Loucy (cell line): ENCODE data around the gene EVA1B.

Experiments
- H2AFZ ChIP-seq: fragments of 200-600 bp; sonication (generic); 2 replicates; pipeline ENCODE4 v1.6.0; 2016; ENCODE audit warnings: antibody characterized with exemption, mild to moderate bottlenecking, low read length, moderate library complexity
- H3F3A ChIP-seq: fragments of 200-600 bp; 2 replicates; pipeline ENCODE4 v1.6.0; 2016; ENCODE audit warnings: antibody characterized with exemption, low read depth, mild to moderate bottlenecking
- H3K27me3 ChIP-seq: fragments of 200-600 bp; sonication (generic); 2 replicates; pipeline ENCODE4 v1.6.1; 2014; ENCODE audit warnings: low read length, mild to moderate bottlenecking; ENCODE audit not compliant: insufficient read depth, poor library complexity, severe bottlenecking
- H3K36me3 ChIP-seq: fragments of 200-600 bp; sonication (generic); 2 replicates; pipeline ENCODE4 v1.6.1; 2016; ENCODE audit warnings: low read length; ENCODE audit not compliant: insufficient read depth
- H3K4me1 ChIP-seq: fragments of 200-600 bp; sonication (generic); 2 replicates; pipeline ENCODE4 v1.5.1; 2014; ENCODE audit warnings: low read length, mild to moderate bottlenecking; ENCODE audit not compliant: insufficient read depth, poor library complexity, severe bottlenecking
- H3K4me2 ChIP-seq: fragments of 200-600 bp; sonication (generic); 2 replicates; pipeline ENCODE4 v1.6.0; 2014; ENCODE audit warnings: antibody characterized with exemption, low read length, low read depth, mild to moderate bottlenecking; ENCODE audit not compliant: poor library complexity, severe bottlenecking
- H3K4me3 ChIP-seq: fragments of 200-600 bp; sonication (generic); 2 replicates; pipeline ENCODE4 v1.5.1; 2014; ENCODE audit warnings: low read length, mild to moderate bottlenecking, mixed read lengths; ENCODE audit not compliant: poor library complexity, severe bottlenecking
- H3K79me2 ChIP-seq: fragments of 200-600 bp; sonication (generic); 2 replicates; pipeline ENCODE4 v1.6.1; 2014; ENCODE audit warnings: low read length; ENCODE audit not compliant: insufficient read depth
- H3K9ac ChIP-seq: fragments of 200-600 bp; sonication (generic); 2 replicates; pipeline ENCODE4 v1.6.0; 2014; ENCODE audit warnings: mild to moderate bottlenecking, low read depth, low read length, moderate library complexity; ENCODE audit not compliant: poor library complexity, severe bottlenecking
- H3K9me2 ChIP-seq: fragments of 200-600 bp; sonication (generic); replicated peaks from 2 replicates; pipeline ENCODE4 v1.6.1; 2016; ENCODE audit warnings: low read depth, low read length, mixed read lengths
- H3K9me3 ChIP-seq: fragments of 200-600 bp; sonication (generic); 2 replicates; pipeline ENCODE4 v1.6.1; 2014; ENCODE audit warnings: mild to moderate bottlenecking, antibody characterized with exemption, low read length, low read depth; ENCODE audit not compliant: insufficient read depth
- H4K20me1 ChIP-seq: fragments of 200-600 bp; sonication (generic); 2 replicates; pipeline ENCODE4 v1.6.0; 2014; ENCODE audit warnings: antibody characterized with exemption, low read length, mild to moderate bottlenecking; ENCODE audit not compliant: insufficient read depth, poor library complexity, severe bottlenecking
- EZH2phosphoT487 ChIP-seq: fragments of 200-600 bp; IDR thresholded peaks from 2 replicates; pipeline ENCODE4 v1.6.1; 2018; ENCODE audit warnings: antibody characterized with exemption, mild to moderate bottlenecking, moderate library complexity, borderline replicate concordance
- TF ChIP-seq, protein P1 (sequence below): fragments of 200-600 bp; sonication (generic); conservative IDR thresholded peaks from 2 replicates; pipeline ENCODE4 v1.5.1; 2014; ENCODE audit warnings: mild to moderate bottlenecking, antibody characterized with exemption, low read length

EVA1B gene

DNA sequence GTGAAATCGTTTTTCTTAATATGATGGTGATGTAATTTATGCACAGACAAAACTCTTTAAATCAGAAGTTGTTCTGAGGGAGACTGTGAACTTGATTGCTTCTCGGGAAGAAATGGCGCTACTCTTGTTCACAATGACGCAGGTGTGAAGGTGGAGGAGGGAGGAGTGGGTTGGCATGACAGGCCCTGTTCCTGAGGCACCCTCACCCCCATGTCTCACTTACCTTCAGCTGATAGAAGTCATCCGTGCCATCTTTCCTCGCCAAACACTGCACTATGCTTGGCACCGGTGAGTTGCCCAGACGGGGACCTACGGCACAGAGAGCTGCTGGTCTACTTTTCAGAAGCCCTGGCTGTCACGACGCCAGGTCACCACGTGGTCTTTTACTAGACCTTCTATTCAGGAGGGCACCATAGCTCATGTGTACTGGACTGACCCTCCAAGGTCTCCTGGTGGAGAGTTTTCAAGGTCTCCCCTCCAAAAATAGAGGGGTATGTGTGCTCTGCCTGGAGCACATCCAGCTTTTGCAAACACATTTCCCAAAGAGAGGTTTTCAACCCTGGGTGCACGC is 35.2 kb upstream of the EVA1B start:
- TF ChIP-seq EZH2phosphoT487: no peak
- TF ChIP-seq, protein P1, sequence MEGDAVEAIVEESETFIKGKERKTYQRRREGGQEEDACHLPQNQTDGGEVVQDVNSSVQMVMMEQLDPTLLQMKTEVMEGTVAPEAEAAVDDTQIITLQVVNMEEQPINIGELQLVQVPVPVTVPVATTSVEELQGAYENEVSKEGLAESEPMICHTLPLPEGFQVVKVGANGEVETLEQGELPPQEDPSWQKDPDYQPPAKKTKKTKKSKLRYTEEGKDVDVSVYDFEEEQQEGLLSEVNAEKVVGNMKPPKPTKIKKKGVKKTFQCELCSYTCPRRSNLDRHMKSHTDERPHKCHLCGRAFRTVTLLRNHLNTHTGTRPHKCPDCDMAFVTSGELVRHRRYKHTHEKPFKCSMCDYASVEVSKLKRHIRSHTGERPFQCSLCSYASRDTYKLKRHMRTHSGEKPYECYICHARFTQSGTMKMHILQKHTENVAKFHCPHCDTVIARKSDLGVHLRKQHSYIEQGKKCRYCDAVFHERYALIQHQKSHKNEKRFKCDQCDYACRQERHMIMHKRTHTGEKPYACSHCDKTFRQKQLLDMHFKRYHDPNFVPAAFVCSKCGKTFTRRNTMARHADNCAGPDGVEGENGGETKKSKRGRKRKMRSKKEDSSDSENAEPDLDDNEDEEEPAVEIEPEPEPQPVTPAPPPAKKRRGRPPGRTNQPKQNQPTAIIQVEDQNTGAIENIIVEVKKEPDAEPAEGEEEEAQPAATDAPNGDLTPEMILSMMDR: no peak
- Histone ChIP-seq H3K9me2 (no peaks in the 10 kb centered on the region), H3F3A (no peaks in the 10 kb centered on the region), H3K9ac (no peak overlapping the region), H4K20me1 (peaks cover 2% of the 10 kb centered on the region), H3K4me2 (no peak overlapping the region), H3K9me3 (no peaks in the 10 kb centered on the region), H3K4me1 (peaks cover 3% of the 10 kb centered on the region), H2AFZ (no peak overlapping the region), H3K4me3 (no peak overlapping the region), H3K27me3 (no peaks in the 10 kb centered on the region), H3K79me2 (no peaks in the 10 kb centered on the region), H3K36me3 (peaks cover 49% of the 10 kb centered on the region; the same call in 1 of the 2 replicates)

- no peak overlapping the region for H3K9ac ChIP-seq
- no peaks in the 10 kb centered on the region for H4K20me1 ChIP-seq
- no peaks in the 10 kb centered on the region for H3K9me3 ChIP-seq
- H3K4me2 ChIP-seq: no peak overlapping the region
- H3K4me1 ChIP-seq: peaks cover 9% of the 10 kb centered on the region
- no peaks in the 10 kb centered on the region for H3K27me3 ChIP-seq
- H3K36me3 ChIP-seq: peaks cover 40% of the 10 kb centered on the region; the same call in 1 of the 2 replicates
- no peaks in the 10 kb centered on the region for H3K79me2 ChIP-seq
- H3F3A ChIP-seq: no peaks in the 10 kb centered on the region
- TF ChIP-seq EZH2phosphoT487: no peak
- TF ChIP-seq, protein P1: no peak
- no peak overlapping the region for H2AFZ ChIP-seq
- no peaks in the 10 kb centered on the region for H3K9me2 ChIP-seq
- H3K4me3 ChIP-seq: no peak overlapping the region
Measured at GRCh38 chr1:36355811-36356210, 32.4 kb upstream of the EVA1B start.

GRCh38 chr1:36354486-36354885 is 31.0 kb upstream of the EVA1B start:
- no peak overlapping the region for H3K4me3 ChIP-seq
- no peaks in the 10 kb centered on the region for H4K20me1 ChIP-seq
- H3K36me3 ChIP-seq: peaks cover 39% of the 10 kb centered on the region; the same call in 1 of the 2 replicates
- peaks cover 9% of the 10 kb centered on the region for H3K4me1 ChIP-seq
- no peak overlapping the region for H3K9ac ChIP-seq
- H3K9me3 ChIP-seq: no peaks in the 10 kb centered on the region
- no peaks in the 10 kb centered on the region for H3K27me3 ChIP-seq
- H3K79me2 ChIP-seq: no peaks in the 10 kb centered on the region
- H3K4me2 ChIP-seq: no peak overlapping the region
- TF ChIP-seq, protein P1: no peak
- no peak for TF ChIP-seq EZH2phosphoT487
- H3F3A ChIP-seq: no peaks in the 10 kb centered on the region
- no peaks in the 10 kb centered on the region for H3K9me2 ChIP-seq
- no peak overlapping the region for H2AFZ ChIP-seq
